Activated CD8-positive, alpha-beta memory T cell treated with anti-CD3 and anti-CD28 coated beads, Interleukin-2, amount 50 U/mL, for 24 hours (primary cell): ENCODE measurements around the gene SLC43A3.
A peak's percentile ranks its signal among the peaks of the same experiment; 100 is the strongest.

Experiments used
- DNase-seq: peaks from one replicate; pipeline ENCODE4 v3.0.0-alpha.2; 2020; ENCODE audit errors: extremely low read depth

The SLC43A3 gene

DNA sequence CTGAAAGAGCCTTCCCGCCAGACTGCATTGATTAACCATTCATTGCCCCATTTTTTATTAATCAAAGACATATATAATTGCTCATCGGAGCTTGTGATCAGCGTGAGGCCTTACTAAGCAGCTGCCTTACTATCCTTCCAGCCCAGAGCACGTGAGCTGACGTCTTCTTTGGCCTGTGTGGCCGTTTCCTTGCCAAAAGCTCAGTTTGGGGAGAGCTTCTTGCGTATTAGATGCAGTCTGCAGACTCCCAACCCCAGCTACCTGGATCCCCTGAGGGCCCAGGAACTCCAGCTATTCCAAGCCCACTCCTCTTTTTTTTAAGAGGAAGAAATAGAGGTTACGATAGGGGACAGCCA, 784 bp upstream of the SLC43A3 start:
- no peak for DNase-seq

GRCh38 chr11:57426439-57426928, 437 bp downstream of the SLC43A3 start:
- DNase-seq = no peak

GRCh38 chr11:57425565-57426438, 1.1 kb downstream of the SLC43A3 start:
- no peak for DNase-seq

DNA sequence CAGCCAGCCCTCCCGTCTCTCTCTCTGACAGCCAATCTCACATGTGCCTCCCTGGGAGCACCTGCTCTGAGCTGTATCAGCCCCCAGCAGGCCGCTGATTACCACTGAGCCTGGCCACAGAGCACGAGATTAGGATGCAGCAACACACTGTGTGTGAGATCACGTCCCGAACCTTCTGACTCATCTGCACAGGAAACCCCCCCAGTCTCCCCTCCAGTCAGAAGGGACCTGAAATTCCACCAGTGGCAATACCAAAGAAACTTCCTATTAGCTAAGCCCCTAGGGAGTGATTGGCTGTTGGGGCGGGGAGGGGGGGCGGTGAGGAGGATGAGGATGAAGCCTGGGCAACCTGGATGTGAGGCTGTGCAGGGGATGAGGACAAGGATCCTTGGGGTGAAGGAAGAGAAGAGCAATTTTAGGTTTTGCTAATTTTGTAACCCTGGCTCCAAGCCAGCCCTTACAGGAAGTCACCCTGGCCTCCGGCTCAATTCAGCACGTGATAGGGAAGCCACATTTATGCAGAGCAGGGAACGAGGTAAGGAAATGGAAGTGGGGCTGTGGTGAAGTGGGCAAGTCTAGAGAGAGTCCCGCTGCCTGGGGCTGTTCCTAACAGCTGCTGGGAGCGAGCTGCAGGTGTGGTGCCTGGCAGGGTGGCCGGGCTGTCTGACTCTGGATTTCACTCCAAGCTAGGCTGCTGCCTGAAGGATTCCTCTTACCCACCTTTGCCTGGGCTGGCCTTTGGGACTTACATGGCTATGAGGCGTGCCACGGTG, 1.9 kb downstream of the SLC43A3 start:
- peak; percentile 80 for DNase-seq

DNA sequence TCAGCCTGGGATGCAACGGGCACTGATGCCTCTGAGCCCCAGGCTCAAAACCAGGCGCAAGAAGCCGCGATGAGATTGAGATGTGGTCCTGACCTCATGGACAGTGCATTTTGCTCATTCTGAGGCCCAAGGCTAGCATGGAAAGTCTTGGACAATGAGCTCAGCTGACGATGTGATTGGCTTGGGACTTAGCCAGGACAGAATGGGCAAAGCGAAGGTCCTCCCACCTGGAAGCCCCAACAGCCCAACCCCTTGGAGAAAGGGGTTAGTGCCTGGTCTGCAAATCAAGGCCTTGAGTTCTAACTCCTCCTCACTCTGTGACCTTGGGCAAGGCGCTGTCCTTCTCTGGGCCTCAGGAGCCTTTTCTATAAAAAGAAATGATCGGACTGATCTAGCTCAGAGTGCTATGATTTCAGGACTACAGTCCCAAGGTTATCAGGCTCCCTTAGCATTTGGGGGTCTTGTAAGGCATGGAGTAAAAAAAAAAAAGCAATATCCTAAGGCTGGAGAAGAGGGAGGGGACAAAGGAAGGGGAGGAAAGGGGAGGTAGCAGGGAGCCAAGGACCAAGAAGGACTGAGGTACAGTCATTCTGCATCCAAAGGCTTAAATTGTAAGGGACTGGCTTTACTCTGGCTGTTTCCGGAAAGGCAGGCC, 2.7 kb downstream of the SLC43A3 start:
- no peak for DNase-seq

GRCh38 chr11:57422669-57423068, 4.3 kb downstream of the SLC43A3 start:
- DNase-seq = no peak

- DNase-seq = no peak
Measured at GRCh38 chr11:57421805-57422204, 5.1 kb downstream of the SLC43A3 start.

DNA sequence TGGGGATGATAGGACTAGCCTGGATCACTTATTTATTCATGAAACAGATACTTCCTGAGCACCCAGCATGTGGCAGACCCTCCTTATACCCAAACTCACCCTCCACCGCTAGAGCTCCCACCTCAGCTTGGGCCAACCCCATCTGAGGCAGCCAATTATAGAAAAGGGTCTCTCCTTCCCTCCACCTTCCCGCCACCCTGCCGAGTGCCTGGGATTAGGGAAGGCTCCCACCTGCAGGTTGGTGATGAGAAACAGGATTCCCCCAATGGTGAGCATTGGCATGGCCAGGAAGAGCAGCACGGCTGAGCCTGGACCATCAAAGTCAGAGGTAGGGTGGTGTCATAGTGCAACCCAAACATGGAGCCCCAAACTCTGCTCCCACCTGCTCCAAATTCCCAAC, 5.9 kb downstream of the SLC43A3 start:
- DNase-seq = no peak

GRCh38 chr11:57419146-57419545, 7.8 kb downstream of the SLC43A3 start:
- no peak for DNase-seq

DNA sequence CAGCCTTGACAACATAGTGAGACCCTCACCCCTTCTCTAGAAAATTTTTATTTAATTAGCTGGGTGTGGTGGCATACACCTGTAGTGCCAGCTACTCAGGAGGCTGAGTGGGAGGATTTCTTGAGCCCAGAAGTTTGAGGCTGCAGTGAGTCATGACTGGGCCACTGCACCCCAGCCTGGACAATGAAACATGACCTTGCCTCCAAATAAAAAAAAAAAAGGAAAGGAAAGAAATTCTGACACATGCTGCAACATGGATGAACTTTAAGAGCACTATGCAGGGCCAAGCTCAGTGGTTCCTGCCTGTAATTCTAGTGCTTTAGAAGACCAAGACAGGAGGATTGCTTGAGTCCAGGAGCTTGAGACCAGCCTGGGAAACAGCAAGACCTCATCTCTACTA, 8.8 kb downstream of the SLC43A3 start:
- DNase-seq = no peak

GRCh38 chr11:57417056-57417455, 9.9 kb downstream of the SLC43A3 start:
- DNase-seq = no peak

GRCh38 chr11:57416436-57416835, 10.5 kb downstream of the SLC43A3 start:
- no peak for DNase-seq

GRCh38 chr11:57414612-57415212, 12.2 kb downstream of the SLC43A3 start:
- no peak for DNase-seq

DNA sequence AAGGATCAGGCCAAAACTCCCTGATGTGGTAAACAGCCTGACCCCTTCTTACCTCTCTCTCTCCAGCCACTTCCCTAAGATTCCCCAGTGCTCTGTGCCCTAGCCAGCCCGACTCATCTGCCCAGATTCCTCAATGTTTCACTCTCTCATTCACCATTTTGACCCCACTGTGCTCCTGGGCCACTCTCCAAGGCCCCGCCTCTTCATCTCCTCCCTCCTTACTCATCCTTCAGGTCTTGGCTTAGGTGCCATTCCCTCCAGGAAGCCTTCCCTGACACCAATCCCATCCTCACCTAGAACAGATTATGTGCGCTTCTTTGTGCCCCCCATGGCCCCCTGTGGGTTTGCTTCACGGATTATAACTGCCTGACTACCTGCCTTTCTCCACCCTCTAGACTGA, 13.2 kb downstream of the SLC43A3 start:
- no peak for DNase-seq

DNA sequence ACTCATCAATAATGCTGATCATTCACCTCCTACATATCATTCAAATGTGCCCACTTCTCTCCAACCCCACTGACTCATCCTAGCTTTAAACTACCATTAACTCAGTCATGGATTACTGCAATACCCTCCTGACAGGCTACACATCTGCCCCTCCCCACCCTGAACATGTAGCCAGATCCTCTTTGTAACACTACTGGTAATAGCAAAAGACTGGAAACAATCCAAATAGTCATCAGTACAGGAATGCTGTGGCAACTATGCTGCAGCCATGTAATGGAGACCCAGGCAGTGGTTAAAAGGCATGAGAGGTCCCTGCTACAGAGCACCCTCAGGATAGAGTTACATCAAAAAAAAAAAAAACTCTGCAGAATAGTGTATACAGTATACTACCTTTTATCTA, 16.6 kb downstream of the SLC43A3 start:
- no peak for DNase-seq

- no peak for DNase-seq
Measured at GRCh38 chr11:57409321-57410100, 17.4 kb downstream of the SLC43A3 start.

DNA sequence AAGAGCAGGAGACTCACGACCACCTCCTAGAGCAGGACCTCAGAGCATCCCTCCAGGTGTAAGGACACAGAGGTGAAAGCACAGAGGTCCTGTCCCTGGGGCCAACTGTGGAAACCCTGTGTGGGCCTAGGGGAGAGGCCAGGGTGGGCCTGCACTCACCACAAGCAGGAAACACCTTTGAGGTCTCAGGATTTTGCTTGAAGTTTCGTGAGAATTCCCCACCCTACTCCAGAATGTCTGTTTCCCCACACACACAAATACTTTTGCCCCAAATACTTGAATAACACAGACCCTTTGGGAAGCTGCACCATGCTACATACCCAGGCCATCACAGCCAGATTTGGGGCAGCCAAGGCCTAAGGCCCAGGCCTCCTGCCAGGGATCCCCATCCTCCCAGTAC, 18.1 kb downstream of the SLC43A3 start:
- DNase-seq = no peak

GRCh38 chr11:57407941-57408475, 18.9 kb downstream of the SLC43A3 start:
- no peak for DNase-seq

DNA sequence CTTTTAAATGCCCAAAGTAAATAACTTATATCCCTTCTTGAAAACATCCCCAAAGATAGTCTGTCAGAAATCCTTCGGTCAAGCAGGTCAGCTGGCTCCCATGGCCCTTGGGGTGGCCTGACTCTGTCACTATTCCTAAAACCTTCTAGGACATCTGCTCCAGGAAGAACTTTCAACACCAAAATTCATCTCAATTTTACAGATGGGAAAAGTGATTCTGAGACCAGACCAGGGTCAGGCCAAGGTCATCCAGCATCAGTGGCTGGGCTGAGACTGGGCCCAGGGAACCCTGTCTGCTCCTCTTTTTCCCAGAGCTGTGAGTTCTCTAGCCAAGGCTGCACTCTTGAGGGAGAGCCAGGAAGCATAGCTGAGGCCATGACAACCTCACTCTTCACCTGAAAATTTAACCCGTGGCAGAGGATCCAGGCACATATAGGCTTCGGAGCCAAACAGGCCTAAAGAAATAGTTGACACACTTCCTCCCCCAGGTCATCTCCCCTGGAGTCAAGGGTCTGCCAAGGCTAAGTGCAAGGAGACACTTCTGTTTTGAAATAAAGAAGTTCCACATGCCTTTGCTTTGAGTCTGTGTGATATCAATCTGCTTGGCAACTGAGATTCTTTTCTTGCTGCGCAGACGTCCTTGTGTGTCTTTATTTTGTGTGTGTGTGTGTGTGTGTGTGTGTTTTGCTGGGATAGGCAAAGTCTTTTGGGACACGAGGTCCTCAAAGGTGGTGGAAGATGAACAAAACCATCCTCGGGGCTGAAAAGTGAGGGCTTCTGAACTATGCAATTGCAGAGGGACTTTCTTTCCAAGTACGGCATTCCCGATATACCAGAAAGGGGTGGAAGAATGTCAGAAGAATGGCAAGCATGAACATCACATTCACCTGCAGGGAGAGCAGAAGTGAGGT, 19.7 kb downstream of the SLC43A3 start:
- DNase-seq = no peak

- peak; percentile 39 for DNase-seq
Measured at GRCh38 chr11:57406337-57406904, 20.5 kb downstream of the SLC43A3 start.
